Smooth muscle cell (in vitro differentiated cells): ENCODE data around the gene CCDC66. TPM values are rescaled to one million over a fixed set of nuclear protein-coding genes. Genes with fewer than 3 reads are reported as not detected.

ENCODE experiments used
- DNase-seq: peaks from one replicate; lab custom pipeline; 2025; ENCODE audit not compliant: unreplicated experiment; lab: John Stamatoyannopoulos, UW
- H2AFZ ChIP-seq: fragments of 200-600 bp; sonication (generic); 2 replicates; pipeline ENCODE4 v1.6.0; 2016; ENCODE audit warnings: antibody characterized with exemption, low read depth, mild to moderate bottlenecking
- H3F3A ChIP-seq: fragments of 200-600 bp; sonication (generic); 2 replicates; pipeline ENCODE4 v1.6.0; 2017; ENCODE audit warnings: antibody characterized with exemption, low read depth
- H3K27ac ChIP-seq: fragments of 200-600 bp; sonication (generic); 2 replicates; pipeline ENCODE4 v1.5.1; 2016; ENCODE audit warnings: low read depth, mild to moderate bottlenecking
- H3K27me3 ChIP-seq: fragments of 200-600 bp; sonication (generic); 2 replicates; pipeline ENCODE4 v1.6.1; 2016; ENCODE audit warnings: low read depth, mild to moderate bottlenecking
- H3K36me3 ChIP-seq: fragments of 200-600 bp; sonication (generic); 2 replicates; pipeline ENCODE4 v1.5.1; 2016; ENCODE audit warnings: low read depth
- H3K4me1 ChIP-seq: fragments of 200-600 bp; sonication (generic); 2 replicates; pipeline ENCODE4 v1.5.1; 2016; ENCODE audit warnings: low read depth
- H3K4me2 ChIP-seq: fragments of 200-600 bp; sonication (generic); 2 replicates; pipeline ENCODE4 v1.6.0; 2016; ENCODE audit warnings: mild to moderate bottlenecking
- H3K4me3 ChIP-seq: fragments of 200-600 bp; sonication (generic); 2 replicates; pipeline ENCODE4 v1.5.1; 2016; ENCODE audit warnings: mild to moderate bottlenecking
- H3K79me2 ChIP-seq: fragments of 200-600 bp; sonication (generic); 2 replicates; pipeline ENCODE4 v1.6.0; 2016; ENCODE audit warnings: low read depth, mild to moderate bottlenecking
- H3K9ac ChIP-seq: fragments of 200-600 bp; sonication (generic); 2 replicates; pipeline ENCODE4 v1.6.0; 2016; ENCODE audit warnings: low read depth
- H3K9me3 ChIP-seq: fragments of 200-600 bp; sonication (generic); replicated peaks from 2 replicates; pipeline ENCODE4 v1.5.1; 2016; ENCODE audit warnings: low read depth
- H4K20me1 ChIP-seq: fragments of 200-600 bp; sonication (generic); 2 replicates; pipeline ENCODE4 v1.6.0; 2016; ENCODE audit warnings: low read depth
- CTCF ChIP-seq: fragments of 200-600 bp; sonication (generic); IDR thresholded peaks from 2 replicates; pipeline ENCODE4 v1.5.1; 2017; ENCODE audit warnings: borderline replicate concordance, mild to moderate bottlenecking, antibody characterized with exemption; ENCODE audit not compliant: insufficient read depth, poor library complexity, severe bottlenecking
- WGBS: methylation state at CpG from one replicate; pipeline ENCODE4 v1.1.7; 2016; ENCODE audit warnings: low lambda C conversion rate; 5-methylcytosine and 5-hydroxymethylcytosine counted together
- polyA plus RNA-seq: library from polyadenylated mRNA; unstranded; fragments of >200 nt; fragmentation: Nextera tagmentation; extraction: Ambion mirVana; gene quantifications from 2 replicates; pipeline ENCODE4 v1.2.1, GENCODE V29; 2016
- total RNA-seq: library from RNA; depleted of rRNA; stranded (reverse); fragments of >200 nt; gene quantifications from 2 replicates; pipeline ENCODE4 v1.2.3, GENCODE V29; 2014

The CCDC66 gene
- total and polyA plus RNA-seq, 2 experiments from 2014 or later, result 9.3 to 24.3 TPM

DNA sequence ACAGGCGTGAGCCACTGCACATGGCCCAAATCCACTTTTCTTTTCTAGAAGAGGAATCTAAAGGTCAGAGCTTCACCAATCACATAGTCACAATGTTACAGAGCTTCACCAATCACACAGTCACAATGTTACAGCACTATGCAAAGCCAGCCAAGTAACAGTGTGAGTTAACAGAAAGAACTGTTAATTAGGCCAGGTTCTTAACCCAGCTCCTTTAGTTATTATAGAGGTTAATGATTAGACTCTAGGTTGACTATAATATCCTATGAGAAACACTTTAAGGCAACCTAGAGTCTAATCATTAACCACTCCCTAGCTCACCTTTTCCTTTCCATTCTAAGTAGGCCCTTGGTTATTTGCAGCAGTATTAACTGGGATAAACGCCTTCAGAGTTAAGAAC, 72.1 kb downstream of the CCDC66 start:
- no peaks in the 10 kb centered on the region for H3K27me3 ChIP-seq
- TF ChIP-seq CTCF, result no peak
- H4K20me1 ChIP-seq, result no peaks in the 10 kb centered on the region
- H3K27ac ChIP-seq, result no peak overlapping the region
- 100% methylated on average over 2 of the region's 2 CpGs for WGBS
- H2AFZ ChIP-seq, result no peak overlapping the region
- no peak for DNase-seq
- H3K9me3 ChIP-seq, result no peaks in the 10 kb centered on the region
- H3K79me2 ChIP-seq, result no peaks in the 10 kb centered on the region
- peaks cover 5% of the 10 kb centered on the region for H3K4me1 ChIP-seq
- H3K4me2 ChIP-seq, result no peak overlapping the region
- no peak overlapping the region for H3K4me3 ChIP-seq
- no peak overlapping the region for H3K9ac ChIP-seq
- H3F3A ChIP-seq, result peaks cover 4% of the 10 kb centered on the region
- H3K36me3 ChIP-seq, result peaks cover 12% of the 10 kb centered on the region

- Histone ChIP-seq H3K4me2 (no peak overlapping the region), H4K20me1 (no peaks in the 10 kb centered on the region), H3K27me3 (no peaks in the 10 kb centered on the region), H3K9ac (no peak overlapping the region), H3K9me3 (no peaks in the 10 kb centered on the region), H3K4me3 (no peak overlapping the region), H3F3A (peaks cover 4% of the 10 kb centered on the region), H3K36me3 (peaks cover 10% of the 10 kb centered on the region), H3K79me2 (no peaks in the 10 kb centered on the region), H3K27ac (no peak overlapping the region), H3K4me1 (peaks cover 5% of the 10 kb centered on the region), H2AFZ (no peak overlapping the region)
- no peak for DNase-seq
- TF ChIP-seq CTCF, result no peak
Observed at GRCh38 chr3:56629451-56629850, 72.5 kb downstream of the CCDC66 start.

- Histone ChIP-seq H3K4me3 (no peak overlapping the region), H3K79me2 (no peaks in the 10 kb centered on the region), H3K36me3 (peaks cover 6% of the 10 kb centered on the region), H4K20me1 (no peaks in the 10 kb centered on the region), H3F3A (no peaks in the 10 kb centered on the region), H3K27ac (no peak overlapping the region), H3K9ac (no peak overlapping the region), H3K27me3 (no peaks in the 10 kb centered on the region), H2AFZ (no peak overlapping the region), H3K9me3 (no peaks in the 10 kb centered on the region), H3K4me2 (no peak overlapping the region), H3K4me1 (no peaks in the 10 kb centered on the region)
- DNase-seq, result no peak
- no peak for TF ChIP-seq CTCF
- 100% methylated on average over 1 of the region's 1 CpG for WGBS
Observed at GRCh38 chr3:56630966-56631365, 74.0 kb downstream of the CCDC66 start.

- H3K36me3 ChIP-seq, result peaks cover 12% of the 10 kb centered on the region
- no peak for DNase-seq
- no peak overlapping the region for H2AFZ ChIP-seq
- no peaks in the 10 kb centered on the region for H3K9me3 ChIP-seq
- H3K9ac ChIP-seq, result no peak overlapping the region
- H3K4me2 ChIP-seq, result no peak overlapping the region
- no peaks in the 10 kb centered on the region for H3K79me2 ChIP-seq
- H3K27me3 ChIP-seq, result no peaks in the 10 kb centered on the region
- no peaks in the 10 kb centered on the region for H3K4me1 ChIP-seq
- no peak for TF ChIP-seq CTCF
- H3F3A ChIP-seq, result no peaks in the 10 kb centered on the region
- 76% methylated on average over 4 of the region's 4 CpGs for WGBS
- no peak overlapping the region for H3K4me3 ChIP-seq
- no peaks in the 10 kb centered on the region for H4K20me1 ChIP-seq
- peak overlapping the region; percentile 64 for H3K27ac ChIP-seq
Observed at GRCh38 chr3:56633181-56633580, 76.2 kb downstream of the CCDC66 start.
